Loucy (cell line): ENCODE results near the gene FAM114A2.

Source experiments
- H2AFZ ChIP-seq: fragments of 200-600 bp; sonication (generic); 2 replicates; pipeline ENCODE4 v1.6.0; 2016; ENCODE audit warnings: antibody characterized with exemption, mild to moderate bottlenecking, low read length, moderate library complexity
- H3F3A ChIP-seq: fragments of 200-600 bp; 2 replicates; pipeline ENCODE4 v1.6.0; 2016; ENCODE audit warnings: antibody characterized with exemption, low read depth, mild to moderate bottlenecking
- H3K27me3 ChIP-seq: fragments of 200-600 bp; sonication (generic); 2 replicates; pipeline ENCODE4 v1.6.1; 2014; ENCODE audit warnings: low read length, mild to moderate bottlenecking; ENCODE audit not compliant: insufficient read depth, poor library complexity, severe bottlenecking
- H3K36me3 ChIP-seq: fragments of 200-600 bp; sonication (generic); 2 replicates; pipeline ENCODE4 v1.6.1; 2016; ENCODE audit warnings: low read length; ENCODE audit not compliant: insufficient read depth
- H3K4me1 ChIP-seq: fragments of 200-600 bp; sonication (generic); 2 replicates; pipeline ENCODE4 v1.5.1; 2014; ENCODE audit warnings: low read length, mild to moderate bottlenecking; ENCODE audit not compliant: insufficient read depth, poor library complexity, severe bottlenecking
- H3K4me2 ChIP-seq: fragments of 200-600 bp; sonication (generic); 2 replicates; pipeline ENCODE4 v1.6.0; 2014; ENCODE audit warnings: antibody characterized with exemption, low read length, low read depth, mild to moderate bottlenecking; ENCODE audit not compliant: poor library complexity, severe bottlenecking
- H3K4me3 ChIP-seq: fragments of 200-600 bp; sonication (generic); 2 replicates; pipeline ENCODE4 v1.5.1; 2014; ENCODE audit warnings: low read length, mild to moderate bottlenecking, mixed read lengths; ENCODE audit not compliant: poor library complexity, severe bottlenecking
- H3K79me2 ChIP-seq: fragments of 200-600 bp; sonication (generic); 2 replicates; pipeline ENCODE4 v1.6.1; 2014; ENCODE audit warnings: low read length; ENCODE audit not compliant: insufficient read depth
- H3K9ac ChIP-seq: fragments of 200-600 bp; sonication (generic); 2 replicates; pipeline ENCODE4 v1.6.0; 2014; ENCODE audit warnings: mild to moderate bottlenecking, low read depth, low read length, moderate library complexity; ENCODE audit not compliant: poor library complexity, severe bottlenecking
- H3K9me2 ChIP-seq: fragments of 200-600 bp; sonication (generic); replicated peaks from 2 replicates; pipeline ENCODE4 v1.6.1; 2016; ENCODE audit warnings: low read depth, low read length, mixed read lengths
- H3K9me3 ChIP-seq: fragments of 200-600 bp; sonication (generic); 2 replicates; pipeline ENCODE4 v1.6.1; 2014; ENCODE audit warnings: mild to moderate bottlenecking, antibody characterized with exemption, low read length, low read depth; ENCODE audit not compliant: insufficient read depth
- H4K20me1 ChIP-seq: fragments of 200-600 bp; sonication (generic); 2 replicates; pipeline ENCODE4 v1.6.0; 2014; ENCODE audit warnings: antibody characterized with exemption, low read length, mild to moderate bottlenecking; ENCODE audit not compliant: insufficient read depth, poor library complexity, severe bottlenecking
- EZH2phosphoT487 ChIP-seq: fragments of 200-600 bp; IDR thresholded peaks from 2 replicates; pipeline ENCODE4 v1.6.1; 2018; ENCODE audit warnings: antibody characterized with exemption, mild to moderate bottlenecking, moderate library complexity, borderline replicate concordance
- TF ChIP-seq, protein P1 (sequence below): fragments of 200-600 bp; sonication (generic); conservative IDR thresholded peaks from 2 replicates; pipeline ENCODE4 v1.5.1; 2014; ENCODE audit warnings: mild to moderate bottlenecking, antibody characterized with exemption, low read length

Gene FAM114A2

DNA sequence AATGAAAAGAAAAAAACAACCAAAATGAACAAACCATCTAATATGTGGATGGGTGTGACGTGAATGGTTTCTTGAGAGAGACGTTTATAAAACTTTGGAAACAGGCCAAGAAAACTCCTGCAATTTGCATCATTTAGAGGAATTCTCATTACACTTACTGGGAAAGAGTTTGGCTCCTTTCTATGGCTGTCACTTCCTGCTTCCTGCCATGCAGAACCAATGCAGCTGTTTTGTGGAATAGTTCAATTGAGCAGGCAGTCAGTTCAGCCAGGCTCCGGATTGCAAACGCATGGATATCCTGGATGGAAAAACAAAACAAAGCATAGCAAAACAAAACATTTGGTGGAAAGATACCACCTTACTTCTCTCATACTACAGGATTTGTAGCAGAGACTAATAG, 36.6 kb downstream of the FAM114A2 start:
- H4K20me1 ChIP-seq: no peaks in the 10 kb centered on the region
- H3K4me2 ChIP-seq: no peak overlapping the region
- H3K36me3 ChIP-seq: no peaks in the 10 kb centered on the region
- TF ChIP-seq, protein P1, sequence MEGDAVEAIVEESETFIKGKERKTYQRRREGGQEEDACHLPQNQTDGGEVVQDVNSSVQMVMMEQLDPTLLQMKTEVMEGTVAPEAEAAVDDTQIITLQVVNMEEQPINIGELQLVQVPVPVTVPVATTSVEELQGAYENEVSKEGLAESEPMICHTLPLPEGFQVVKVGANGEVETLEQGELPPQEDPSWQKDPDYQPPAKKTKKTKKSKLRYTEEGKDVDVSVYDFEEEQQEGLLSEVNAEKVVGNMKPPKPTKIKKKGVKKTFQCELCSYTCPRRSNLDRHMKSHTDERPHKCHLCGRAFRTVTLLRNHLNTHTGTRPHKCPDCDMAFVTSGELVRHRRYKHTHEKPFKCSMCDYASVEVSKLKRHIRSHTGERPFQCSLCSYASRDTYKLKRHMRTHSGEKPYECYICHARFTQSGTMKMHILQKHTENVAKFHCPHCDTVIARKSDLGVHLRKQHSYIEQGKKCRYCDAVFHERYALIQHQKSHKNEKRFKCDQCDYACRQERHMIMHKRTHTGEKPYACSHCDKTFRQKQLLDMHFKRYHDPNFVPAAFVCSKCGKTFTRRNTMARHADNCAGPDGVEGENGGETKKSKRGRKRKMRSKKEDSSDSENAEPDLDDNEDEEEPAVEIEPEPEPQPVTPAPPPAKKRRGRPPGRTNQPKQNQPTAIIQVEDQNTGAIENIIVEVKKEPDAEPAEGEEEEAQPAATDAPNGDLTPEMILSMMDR: no peak
- no peak for TF ChIP-seq EZH2phosphoT487
- H3K9me3 ChIP-seq: no peaks in the 10 kb centered on the region
- H3F3A ChIP-seq: no peaks in the 10 kb centered on the region
- H3K4me1 ChIP-seq: no peaks in the 10 kb centered on the region
- no peaks in the 10 kb centered on the region for H3K27me3 ChIP-seq
- no peak overlapping the region for H2AFZ ChIP-seq
- H3K9ac ChIP-seq: no peak overlapping the region
- H3K79me2 ChIP-seq: no peaks in the 10 kb centered on the region
- no peaks in the 10 kb centered on the region for H3K9me2 ChIP-seq
- H3K4me3 ChIP-seq: no peak overlapping the region

DNA sequence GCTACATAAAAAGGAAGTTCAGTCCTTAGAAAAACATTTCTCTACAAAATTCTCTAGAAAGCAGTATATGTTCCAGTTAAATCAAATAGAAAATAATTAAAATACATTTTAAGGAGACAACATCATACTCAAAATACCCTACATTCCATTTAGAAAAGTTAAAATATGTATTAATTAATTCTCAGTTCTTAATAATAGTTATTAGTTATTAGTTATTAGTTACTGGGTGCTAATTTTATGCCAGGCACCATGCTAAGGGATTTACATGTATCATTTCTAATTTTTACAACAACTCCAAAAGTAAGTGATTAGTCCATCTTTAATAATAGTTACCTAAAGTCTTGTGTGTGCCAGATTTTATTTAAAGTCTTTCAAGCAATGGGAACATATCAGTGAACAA, 38.0 kb downstream of the FAM114A2 start:
- H3K36me3 ChIP-seq: no peaks in the 10 kb centered on the region
- H3F3A ChIP-seq: no peaks in the 10 kb centered on the region
- H3K9me2 ChIP-seq: no peaks in the 10 kb centered on the region
- TF ChIP-seq, protein P1: no peak
- TF ChIP-seq EZH2phosphoT487: no peak
- no peaks in the 10 kb centered on the region for H3K4me1 ChIP-seq
- H3K4me2 ChIP-seq: no peak overlapping the region
- H2AFZ ChIP-seq: no peak overlapping the region
- no peaks in the 10 kb centered on the region for H4K20me1 ChIP-seq
- no peaks in the 10 kb centered on the region for H3K79me2 ChIP-seq
- H3K9me3 ChIP-seq: no peaks in the 10 kb centered on the region
- no peak overlapping the region for H3K9ac ChIP-seq
- no peaks in the 10 kb centered on the region for H3K27me3 ChIP-seq
- no peak overlapping the region for H3K4me3 ChIP-seq

DNA sequence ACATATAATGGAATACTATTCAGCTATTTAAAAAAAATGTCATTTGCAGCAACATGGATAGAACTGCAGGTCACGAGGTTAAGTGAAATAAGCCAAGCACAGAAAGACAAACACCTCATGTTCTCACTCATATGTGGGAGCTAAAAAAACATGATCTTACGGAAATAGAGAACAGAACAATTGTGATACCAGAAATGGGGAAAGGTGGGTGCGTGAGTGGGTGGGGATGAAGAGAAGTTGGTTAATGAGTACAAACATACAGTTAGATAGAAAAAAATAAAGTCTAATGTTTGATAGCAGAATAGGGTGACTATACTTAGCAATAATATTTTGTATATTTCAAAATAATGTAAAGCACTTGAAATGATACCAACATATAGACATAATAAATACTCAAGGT, 38.7 kb downstream of the FAM114A2 start:
- Histone ChIP-seq H4K20me1 (no peaks in the 10 kb centered on the region), H3K4me3 (no peak overlapping the region), H3K4me1 (no peaks in the 10 kb centered on the region), H3K9me2 (no peaks in the 10 kb centered on the region), H3K79me2 (no peaks in the 10 kb centered on the region), H3K9ac (no peak overlapping the region), H2AFZ (no peak overlapping the region), H3K27me3 (no peaks in the 10 kb centered on the region), H3K36me3 (no peaks in the 10 kb centered on the region), H3F3A (no peaks in the 10 kb centered on the region), H3K9me3 (no peaks in the 10 kb centered on the region), H3K4me2 (no peak overlapping the region)
- TF ChIP-seq, protein P1: no peak
- TF ChIP-seq EZH2phosphoT487: no peak
